Anterior cingulate cortex (tissue), 58 donors: ENCODE measurements around the gene ADAMTS15.
"Not testable (repeated sequence)": the region's sequence is repeated elsewhere in the genome, so short reads cannot be mapped to it uniquely, and the experiment has no call there.

ENCODE experiments used
- DNase-seq, 58 donors: peaks; one replicate each; lab custom pipeline; 2025; lab: John Stamatoyannopoulos, UW

The ADAMTS15 gene

GRCh38 chr11:130434521-130435223, 13.8 kb upstream of the ADAMTS15 start:
- peak in 54 of 58 donors; percentile 15 to 84 (median 66) for DNase-seq

- DNase-seq, result no peak
Measured at GRCh38 chr11:130435671-130436070, 12.8 kb upstream of the ADAMTS15 start.

GRCh38 chr11:130436171-130436570, 12.3 kb upstream of the ADAMTS15 start:
- no peak for DNase-seq

- no peak for DNase-seq
Measured at GRCh38 chr11:130437848-130438247, 10.6 kb upstream of the ADAMTS15 start.

- not testable (repeated sequence) for DNase-seq
Measured at GRCh38 chr11:130438401-130439159, 9.9 kb upstream of the ADAMTS15 start.

- DNase-seq, result no peak
Measured at GRCh38 chr11:130439160-130439519, 9.3 kb upstream of the ADAMTS15 start.

GRCh38 chr11:130439876-130440275, 8.6 kb upstream of the ADAMTS15 start:
- DNase-seq, result no peak

- no peak for DNase-seq
Measured at GRCh38 chr11:130441719-130442118, 6.7 kb upstream of the ADAMTS15 start.

- no peak for DNase-seq
Measured at GRCh38 chr11:130442737-130443136, 5.7 kb upstream of the ADAMTS15 start.

GRCh38 chr11:130445788-130446187, 2.7 kb upstream of the ADAMTS15 start:
- DNase-seq, result no peak

- DNase-seq, result no peak
Measured at GRCh38 chr11:130448039-130448415, 418 bp upstream of the ADAMTS15 start.

GRCh38 chr11:130449310-130449990, 1.0 kb downstream of the ADAMTS15 start:
- DNase-seq, result no peak

- peak in 14 of 58 donors; percentile 10 to 52 (median 25) for DNase-seq
Measured at GRCh38 chr11:130449996-130450769, 1.7 kb downstream of the ADAMTS15 start.

GRCh38 chr11:130451231-130452019, 3.0 kb downstream of the ADAMTS15 start:
- DNase-seq, result no peak

GRCh38 chr11:130452176-130452575, 3.7 kb downstream of the ADAMTS15 start:
- no peak for DNase-seq

GRCh38 chr11:130452940-130453339, 4.5 kb downstream of the ADAMTS15 start:
- DNase-seq, result no peak

GRCh38 chr11:130454491-130455252, 6.2 kb downstream of the ADAMTS15 start:
- DNase-seq, result no peak

- DNase-seq, result no peak
Measured at GRCh38 chr11:130455483-130456127, 7.2 kb downstream of the ADAMTS15 start.

- no peak for DNase-seq
Measured at GRCh38 chr11:130456286-130456685, 7.8 kb downstream of the ADAMTS15 start.
